OCI-LY1 (cell line): ENCODE measurements around the gene PLEKHG4B.
"Not testable (repeated sequence)": the region's sequence is repeated elsewhere in the genome, so short reads cannot be mapped to it uniquely, and the experiment has no call there.

Source experiments
- EZH2 ChIP-seq: fragments of 200-600 bp; sonication (generic), shearing (Covaris generic); IDR thresholded peaks from 2 replicates; pipeline ENCODE4 v1.8.0; 2017; ENCODE audit warnings: borderline replicate concordance, mixed run types, mild to moderate bottlenecking, antibody characterized with exemption, low read length, moderate library complexity, mixed read lengths
- TF ChIP-seq, protein P1 (sequence below): fragments of 200-600 bp; sonication (generic), shearing (Covaris generic); IDR thresholded peaks from 2 replicates; pipeline ENCODE4 v1.5.1; 2017; ENCODE audit warnings: mild to moderate bottlenecking, antibody characterized with exemption, low read length, moderate library complexity, mixed read lengths

DNA sequence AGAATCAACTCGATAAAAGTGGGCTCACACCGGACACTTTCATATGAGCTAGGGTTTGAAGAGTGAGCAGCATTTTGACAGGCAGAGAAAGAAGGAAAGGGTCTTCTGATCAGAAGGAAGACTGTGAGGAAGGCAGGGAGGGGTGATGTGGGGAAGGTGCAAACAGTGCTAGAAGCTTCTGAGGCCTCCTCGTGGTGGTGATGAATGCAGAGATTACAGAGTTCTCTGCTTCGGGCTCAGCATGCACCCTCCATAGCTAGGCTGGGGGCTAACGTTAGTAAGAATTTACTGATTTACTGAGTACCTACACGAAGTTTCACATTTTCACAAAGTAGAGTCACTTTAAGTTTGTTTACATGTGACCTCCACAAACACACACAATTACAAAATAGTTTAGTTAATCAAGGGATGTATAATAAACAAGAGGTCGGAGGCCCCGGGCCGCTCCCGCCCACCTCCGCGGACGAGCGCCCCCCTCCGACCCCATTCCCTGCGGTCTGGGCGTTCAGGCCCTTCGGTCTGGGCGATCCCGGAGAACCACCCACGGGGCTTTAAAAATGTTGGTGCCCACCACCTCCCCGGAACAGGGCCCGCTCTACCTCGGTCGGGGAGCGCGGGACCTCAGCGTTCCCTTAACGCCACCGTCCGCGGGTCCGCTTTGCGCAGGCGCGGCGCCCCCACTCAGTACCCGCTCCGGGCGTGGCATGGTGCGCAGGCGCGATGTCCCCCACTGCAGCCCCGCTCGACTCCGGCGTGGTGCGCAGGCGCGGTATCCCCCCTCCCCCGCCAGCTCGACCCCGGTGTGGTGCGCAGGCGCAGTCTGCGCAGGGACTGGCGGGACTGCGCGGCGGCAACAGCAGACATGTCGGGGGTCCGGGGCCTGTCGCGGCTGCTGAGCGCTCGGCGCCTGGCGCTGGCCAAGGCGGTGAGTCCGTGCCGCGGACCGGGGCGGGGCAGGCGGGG is 125.8 kb downstream of the PLEKHG4B start, which contains the start of the genes CCDC127 and SDHA:
- TF ChIP-seq, protein P1, sequence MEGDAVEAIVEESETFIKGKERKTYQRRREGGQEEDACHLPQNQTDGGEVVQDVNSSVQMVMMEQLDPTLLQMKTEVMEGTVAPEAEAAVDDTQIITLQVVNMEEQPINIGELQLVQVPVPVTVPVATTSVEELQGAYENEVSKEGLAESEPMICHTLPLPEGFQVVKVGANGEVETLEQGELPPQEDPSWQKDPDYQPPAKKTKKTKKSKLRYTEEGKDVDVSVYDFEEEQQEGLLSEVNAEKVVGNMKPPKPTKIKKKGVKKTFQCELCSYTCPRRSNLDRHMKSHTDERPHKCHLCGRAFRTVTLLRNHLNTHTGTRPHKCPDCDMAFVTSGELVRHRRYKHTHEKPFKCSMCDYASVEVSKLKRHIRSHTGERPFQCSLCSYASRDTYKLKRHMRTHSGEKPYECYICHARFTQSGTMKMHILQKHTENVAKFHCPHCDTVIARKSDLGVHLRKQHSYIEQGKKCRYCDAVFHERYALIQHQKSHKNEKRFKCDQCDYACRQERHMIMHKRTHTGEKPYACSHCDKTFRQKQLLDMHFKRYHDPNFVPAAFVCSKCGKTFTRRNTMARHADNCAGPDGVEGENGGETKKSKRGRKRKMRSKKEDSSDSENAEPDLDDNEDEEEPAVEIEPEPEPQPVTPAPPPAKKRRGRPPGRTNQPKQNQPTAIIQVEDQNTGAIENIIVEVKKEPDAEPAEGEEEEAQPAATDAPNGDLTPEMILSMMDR, result peak; percentile 65
- not testable (repeated sequence) for TF ChIP-seq EZH2
